Measurements from ENCODE around the gene VPS13D.

DNA sequence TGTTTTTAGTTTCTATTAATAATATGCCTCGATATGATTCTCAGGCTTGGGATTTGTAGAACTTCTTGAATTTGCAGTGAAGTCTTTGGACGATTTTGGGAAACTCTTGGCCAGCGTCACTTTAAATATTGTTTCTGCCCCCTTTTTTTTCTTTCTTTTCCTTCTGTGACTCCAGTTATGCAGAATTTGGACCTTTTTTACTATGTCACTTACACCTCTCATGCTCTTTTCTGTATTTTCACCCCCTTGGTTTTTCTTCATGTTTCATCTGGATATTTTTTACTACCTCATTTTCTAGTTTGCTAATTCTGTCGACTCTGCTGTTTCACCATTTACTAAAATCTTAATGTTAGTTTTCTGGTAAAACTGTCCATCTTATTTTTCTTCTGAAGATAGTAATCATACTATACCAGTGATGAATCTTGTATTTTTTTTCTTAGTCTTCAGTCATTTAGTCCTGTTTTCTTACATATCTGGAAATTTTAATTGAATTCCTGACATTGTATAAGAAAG is 214.6 kb downstream of the VPS13D start:
- TF ChIP-seq, protein P1, sequence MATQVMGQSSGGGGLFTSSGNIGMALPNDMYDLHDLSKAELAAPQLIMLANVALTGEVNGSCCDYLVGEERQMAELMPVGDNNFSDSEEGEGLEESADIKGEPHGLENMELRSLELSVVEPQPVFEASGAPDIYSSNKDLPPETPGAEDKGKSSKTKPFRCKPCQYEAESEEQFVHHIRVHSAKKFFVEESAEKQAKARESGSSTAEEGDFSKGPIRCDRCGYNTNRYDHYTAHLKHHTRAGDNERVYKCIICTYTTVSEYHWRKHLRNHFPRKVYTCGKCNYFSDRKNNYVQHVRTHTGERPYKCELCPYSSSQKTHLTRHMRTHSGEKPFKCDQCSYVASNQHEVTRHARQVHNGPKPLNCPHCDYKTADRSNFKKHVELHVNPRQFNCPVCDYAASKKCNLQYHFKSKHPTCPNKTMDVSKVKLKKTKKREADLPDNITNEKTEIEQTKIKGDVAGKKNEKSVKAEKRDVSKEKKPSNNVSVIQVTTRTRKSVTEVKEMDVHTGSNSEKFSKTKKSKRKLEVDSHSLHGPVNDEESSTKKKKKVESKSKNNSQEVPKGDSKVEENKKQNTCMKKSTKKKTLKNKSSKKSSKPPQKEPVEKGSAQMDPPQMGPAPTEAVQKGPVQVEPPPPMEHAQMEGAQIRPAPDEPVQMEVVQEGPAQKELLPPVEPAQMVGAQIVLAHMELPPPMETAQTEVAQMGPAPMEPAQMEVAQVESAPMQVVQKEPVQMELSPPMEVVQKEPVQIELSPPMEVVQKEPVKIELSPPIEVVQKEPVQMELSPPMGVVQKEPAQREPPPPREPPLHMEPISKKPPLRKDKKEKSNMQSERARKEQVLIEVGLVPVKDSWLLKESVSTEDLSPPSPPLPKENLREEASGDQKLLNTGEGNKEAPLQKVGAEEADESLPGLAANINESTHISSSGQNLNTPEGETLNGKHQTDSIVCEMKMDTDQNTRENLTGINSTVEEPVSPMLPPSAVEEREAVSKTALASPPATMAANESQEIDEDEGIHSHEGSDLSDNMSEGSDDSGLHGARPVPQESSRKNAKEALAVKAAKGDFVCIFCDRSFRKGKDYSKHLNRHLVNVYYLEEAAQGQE (IDR thresholded peaks at IDR 0.05; ENCODE audit: low read depth, low read length), result no peak
- no peak for TF ChIP-seq MXI1 (IDR thresholded peaks at IDR 0.05; ENCODE audit: low read depth, low read length)

Data from SK-N-SH (cell line).